SK-N-SH treated with all-trans-retinoic acid at 6 μM for 48 hours (cell line): ENCODE measurements around the gene WARS2.

Source experiments
- ATAC-seq: fragments of 200-7000 bp; cut with Tn5 transposase; 3 replicates; pipeline ENCODE4 v1.9.1; 2020; ENCODE audit warnings: mild to moderate bottlenecking, moderate library complexity
- ARNTL ChIP-seq: fragments of 450-650 bp; formaldehyde crosslinking; IDR thresholded peaks from 2 replicates; pipeline ENCODE4 v1.5.0; 2020; ENCODE audit warnings: low read depth, mild to moderate bottlenecking, moderate library complexity, borderline replicate concordance
- BACH2 ChIP-seq: fragments of 250-450 bp; sonication (Bioruptor Pico); IDR thresholded peaks from 2 replicates; pipeline ENCODE4 v1.9.0; 2021; ENCODE audit warnings: mild to moderate bottlenecking, borderline replicate concordance
- CSDC2 ChIP-seq: fragments of 250-450 bp; sonication (Bioruptor Pico); IDR thresholded peaks from 2 replicates; pipeline ENCODE4 v1.5.0; 2020; ENCODE audit warnings: mild to moderate bottlenecking, moderate library complexity
- ESRRG ChIP-seq: fragments of 250-450 bp; sonication (Bioruptor Pico); IDR thresholded peaks from 2 replicates; pipeline ENCODE4 v1.6.1; 2021; ENCODE audit warnings: mild to moderate bottlenecking
- GLIS3 ChIP-seq: fragments of 250-450 bp; sonication (Bioruptor Pico); IDR thresholded peaks from 2 replicates; pipeline ENCODE4 v1.5.0; 2020; ENCODE audit warnings: mild to moderate bottlenecking, moderate library complexity
- ISL1 ChIP-seq: fragments of 250-450 bp; sonication (Bioruptor Pico); IDR thresholded peaks from 2 replicates; pipeline ENCODE4 v2.1.2; 2022; ENCODE audit warnings: mild to moderate bottlenecking, moderate library complexity
- OSR1 ChIP-seq: fragments of 250-450 bp; sonication (Bioruptor Pico); IDR thresholded peaks from 2 replicates; pipeline ENCODE4 v1.8.0; 2022; ENCODE audit warnings: moderate library complexity, mild to moderate bottlenecking, inconsistent platforms
- PPARA ChIP-seq: fragments of 250-450 bp; sonication (Bioruptor Pico); IDR thresholded peaks from 2 replicates; pipeline ENCODE4 v1.5.0; 2020; ENCODE audit warnings: mild to moderate bottlenecking, borderline replicate concordance
- RARB ChIP-seq: fragments of 250-450 bp; sonication (Bioruptor Pico); IDR thresholded peaks from 2 replicates; pipeline ENCODE4 v1.8.0; 2021; ENCODE audit warnings: mild to moderate bottlenecking, moderate library complexity
- SNAI2 ChIP-seq: fragments of 250-450 bp; sonication (Bioruptor Pico); IDR thresholded peaks from 2 replicates; pipeline ENCODE4 v1.5.0; 2020; ENCODE audit warnings: mild to moderate bottlenecking, moderate library complexity
- TCF4 ChIP-seq: fragments of 250-450 bp; sonication (Bioruptor Pico); IDR thresholded peaks from 2 replicates; pipeline ENCODE4 v1.8.0; 2021; ENCODE audit warnings: mild to moderate bottlenecking, moderate library complexity, borderline replicate concordance
- TOX ChIP-seq: fragments of 250-450 bp; sonication (Bioruptor Pico); IDR thresholded peaks from 2 replicates; pipeline ENCODE4 v1.8.0; 2021; ENCODE audit warnings: mild to moderate bottlenecking, moderate library complexity, borderline replicate concordance
- ZC3H10 ChIP-seq: fragments of 250-450 bp; sonication (Bioruptor Pico); IDR thresholded peaks from 2 replicates; pipeline ENCODE4 v1.5.1; 2021; ENCODE audit warnings: mild to moderate bottlenecking, moderate library complexity
- ZFP30 ChIP-seq: fragments of 450-650 bp; formaldehyde crosslinking; IDR thresholded peaks from 2 replicates; pipeline ENCODE4 v1.5.0; 2022; ENCODE audit warnings: mild to moderate bottlenecking, moderate library complexity
- ZNF565 ChIP-seq: fragments of 450-650 bp; formaldehyde crosslinking; conservative IDR thresholded peaks from 2 replicates; pipeline ENCODE4 v1.5.0; 2020; ENCODE audit warnings: low read depth, mild to moderate bottlenecking, moderate library complexity
- ZNF70 ChIP-seq: fragments of 450-650 bp; formaldehyde crosslinking; IDR thresholded peaks from 2 replicates; pipeline ENCODE4 v1.5.0; 2020; ENCODE audit warnings: mild to moderate bottlenecking, moderate library complexity
- ZNF8 ChIP-seq: fragments of 450-650 bp; formaldehyde crosslinking; IDR thresholded peaks from 2 replicates; pipeline ENCODE4 v1.5.0; 2020; ENCODE audit warnings: mild to moderate bottlenecking, moderate library complexity
- TF ChIP-seq, protein P1 (sequence below): fragments of 250-450 bp; sonication (Bioruptor Pico); IDR thresholded peaks from 2 replicates; pipeline ENCODE4 v1.8.0; 2021; ENCODE audit warnings: low read depth, mild to moderate bottlenecking, moderate library complexity, borderline replicate concordance
- TF ChIP-seq, protein P2 (sequence below): fragments of 250-450 bp; sonication (Bioruptor Pico); IDR thresholded peaks from 2 replicates; pipeline ENCODE4 v1.5.1; 2020; ENCODE audit warnings: low read depth, mild to moderate bottlenecking, moderate library complexity
- TF ChIP-seq, protein P3 (sequence below): fragments of 250-450 bp; sonication (Bioruptor Pico); IDR thresholded peaks from 2 replicates; pipeline ENCODE4 v1.8.0; 2020; ENCODE audit warnings: mild to moderate bottlenecking, moderate library complexity, borderline replicate concordance
- TF ChIP-seq, protein P4 (sequence below): fragments of 250-450 bp; sonication (Bioruptor Pico); IDR thresholded peaks from 2 replicates; pipeline ENCODE4 v1.5.1; 2021; ENCODE audit warnings: mild to moderate bottlenecking, moderate library complexity
- TF ChIP-seq, protein P5 (sequence below): fragments of 250-450 bp; sonication (Bioruptor Pico); IDR thresholded peaks from 2 replicates; pipeline ENCODE4 v1.5.0; 2020; ENCODE audit warnings: mild to moderate bottlenecking, moderate library complexity

WARS2 gene

DNA sequence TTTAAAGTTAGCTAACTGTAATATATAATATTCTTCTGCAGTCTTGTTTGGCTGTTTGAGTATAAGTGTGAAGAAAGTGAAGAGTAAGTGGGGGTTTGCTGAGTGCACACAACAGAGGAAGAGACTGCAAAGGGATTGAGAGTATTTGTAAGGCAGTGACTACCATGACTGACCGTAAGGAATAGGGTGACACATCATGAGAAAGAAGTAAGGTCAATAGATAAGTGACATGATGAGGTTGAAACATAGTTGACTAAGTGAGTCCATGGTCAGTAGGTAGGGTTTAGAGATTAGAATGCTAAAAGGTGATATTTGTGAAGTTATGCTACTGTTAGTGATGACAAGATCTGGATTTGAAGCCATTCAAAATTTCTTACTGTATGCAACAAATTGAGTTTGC is 27.7 kb downstream of the WARS2 start (continued):
- TF ChIP-seq, protein P1, sequence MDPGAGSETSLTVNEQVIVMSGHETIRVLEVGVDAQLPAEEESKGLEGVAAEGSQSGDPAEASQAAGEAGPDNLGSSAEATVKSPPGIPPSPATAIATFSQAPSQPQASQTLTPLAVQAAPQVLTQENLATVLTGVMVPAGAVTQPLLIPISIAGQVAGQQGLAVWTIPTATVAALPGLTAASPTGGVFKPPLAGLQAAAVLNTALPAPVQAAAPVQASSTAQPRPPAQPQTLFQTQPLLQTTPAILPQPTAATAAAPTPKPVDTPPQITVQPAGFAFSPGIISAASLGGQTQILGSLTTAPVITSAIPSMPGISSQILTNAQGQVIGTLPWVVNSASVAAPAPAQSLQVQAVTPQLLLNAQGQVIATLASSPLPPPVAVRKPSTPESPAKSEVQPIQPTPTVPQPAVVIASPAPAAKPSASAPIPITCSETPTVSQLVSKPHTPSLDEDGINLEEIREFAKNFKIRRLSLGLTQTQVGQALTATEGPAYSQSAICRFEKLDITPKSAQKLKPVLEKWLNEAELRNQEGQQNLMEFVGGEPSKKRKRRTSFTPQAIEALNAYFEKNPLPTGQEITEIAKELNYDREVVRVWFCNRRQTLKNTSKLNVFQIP = no peak
- TF ChIP-seq TOX (CRISPR knock-in tag) (no peak), ZC3H10 (no peak), CSDC2 (CRISPR knock-in tag) (no peak), PPARA (CRISPR knock-in tag) (no peak), ESRRG (CRISPR knock-in tag) (no peak), ZFP30 (no peak), OSR1 (no peak), TCF4 (CRISPR knock-in tag) (no peak), SNAI2 (CRISPR knock-in tag) (no peak), ZNF565 (no peak)
- TF ChIP-seq, protein P2, sequence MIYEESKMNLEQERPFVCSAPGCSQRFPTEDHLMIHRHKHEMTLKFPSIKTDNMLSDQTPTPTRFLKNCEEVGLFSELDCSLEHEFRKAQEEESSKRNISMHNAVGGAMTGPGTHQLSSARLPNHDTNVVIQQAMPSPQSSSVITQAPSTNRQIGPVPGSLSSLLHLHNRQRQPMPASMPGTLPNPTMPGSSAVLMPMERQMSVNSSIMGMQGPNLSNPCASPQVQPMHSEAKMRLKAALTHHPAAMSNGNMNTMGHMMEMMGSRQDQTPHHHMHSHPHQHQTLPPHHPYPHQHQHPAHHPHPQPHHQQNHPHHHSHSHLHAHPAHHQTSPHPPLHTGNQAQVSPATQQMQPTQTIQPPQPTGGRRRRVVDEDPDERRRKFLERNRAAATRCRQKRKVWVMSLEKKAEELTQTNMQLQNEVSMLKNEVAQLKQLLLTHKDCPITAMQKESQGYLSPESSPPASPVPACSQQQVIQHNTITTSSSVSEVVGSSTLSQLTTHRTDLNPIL = no peak

DNA sequence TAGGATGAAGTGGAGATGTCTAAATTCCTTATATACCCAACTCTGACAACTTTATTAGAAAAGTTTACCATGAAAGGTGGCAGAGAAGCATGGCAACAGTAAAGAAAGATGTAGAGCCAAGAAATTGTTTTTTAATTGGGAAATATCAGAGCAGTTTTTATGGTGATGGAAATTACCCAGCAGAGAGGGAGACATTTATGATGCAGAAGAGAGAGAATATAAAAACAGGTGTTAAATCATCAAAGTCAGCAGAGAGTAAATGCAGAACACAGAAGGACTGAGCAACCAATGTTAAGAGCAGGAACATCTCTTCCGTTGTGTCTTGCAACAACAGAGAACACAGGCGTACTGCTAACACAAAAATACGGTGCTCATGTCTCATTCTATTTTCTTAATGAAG is 28.2 kb downstream of the WARS2 start:
- no peak for ATAC-seq
- TF ChIP-seq TCF4 (CRISPR knock-in tag) (no peak), PPARA (CRISPR knock-in tag) (no peak), ZNF70 (CRISPR knock-in tag) (no peak), SNAI2 (CRISPR knock-in tag) (no peak), ESRRG (CRISPR knock-in tag) (no peak), GLIS3 (CRISPR knock-in tag) (no peak), BACH2 (CRISPR knock-in tag) (no peak), ZC3H10 (no peak), ARNTL (CRISPR knock-in tag) (no peak), RARB (no peak), OSR1 (no peak), ZNF565 (no peak), ZNF8 (CRISPR knock-in tag) (no peak), CSDC2 (CRISPR knock-in tag) (no peak), TOX (CRISPR knock-in tag) (no peak)
- TF ChIP-seq, protein P2 = no peak
- TF ChIP-seq, protein P3, sequence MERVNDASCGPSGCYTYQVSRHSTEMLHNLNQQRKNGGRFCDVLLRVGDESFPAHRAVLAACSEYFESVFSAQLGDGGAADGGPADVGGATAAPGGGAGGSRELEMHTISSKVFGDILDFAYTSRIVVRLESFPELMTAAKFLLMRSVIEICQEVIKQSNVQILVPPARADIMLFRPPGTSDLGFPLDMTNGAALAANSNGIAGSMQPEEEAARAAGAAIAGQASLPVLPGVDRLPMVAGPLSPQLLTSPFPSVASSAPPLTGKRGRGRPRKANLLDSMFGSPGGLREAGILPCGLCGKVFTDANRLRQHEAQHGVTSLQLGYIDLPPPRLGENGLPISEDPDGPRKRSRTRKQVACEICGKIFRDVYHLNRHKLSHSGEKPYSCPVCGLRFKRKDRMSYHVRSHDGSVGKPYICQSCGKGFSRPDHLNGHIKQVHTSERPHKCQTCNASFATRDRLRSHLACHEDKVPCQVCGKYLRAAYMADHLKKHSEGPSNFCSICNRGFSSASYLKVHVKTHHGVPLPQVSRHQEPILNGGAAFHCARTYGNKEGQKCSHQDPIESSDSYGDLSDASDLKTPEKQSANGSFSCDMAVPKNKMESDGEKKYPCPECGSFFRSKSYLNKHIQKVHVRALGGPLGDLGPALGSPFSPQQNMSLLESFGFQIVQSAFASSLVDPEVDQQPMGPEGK (CRISPR knock-in tag) = no peak
- TF ChIP-seq, protein P4, sequence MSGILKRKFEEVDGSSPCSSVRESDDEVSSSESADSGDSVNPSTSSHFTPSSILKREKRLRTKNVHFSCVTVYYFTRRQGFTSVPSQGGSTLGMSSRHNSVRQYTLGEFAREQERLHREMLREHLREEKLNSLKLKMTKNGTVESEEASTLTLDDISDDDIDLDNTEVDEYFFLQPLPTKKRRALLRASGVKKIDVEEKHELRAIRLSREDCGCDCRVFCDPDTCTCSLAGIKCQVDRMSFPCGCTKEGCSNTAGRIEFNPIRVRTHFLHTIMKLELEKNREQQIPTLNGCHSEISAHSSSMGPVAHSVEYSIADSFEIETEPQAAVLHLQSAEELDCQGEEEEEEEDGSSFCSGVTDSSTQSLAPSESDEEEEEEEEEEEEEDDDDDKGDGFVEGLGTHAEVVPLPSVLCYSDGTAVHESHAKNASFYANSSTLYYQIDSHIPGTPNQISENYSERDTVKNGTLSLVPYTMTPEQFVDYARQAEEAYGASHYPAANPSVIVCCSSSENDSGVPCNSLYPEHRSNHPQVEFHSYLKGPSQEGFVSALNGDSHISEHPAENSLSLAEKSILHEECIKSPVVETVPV (CRISPR knock-in tag) = no peak
- TF ChIP-seq, protein P5, sequence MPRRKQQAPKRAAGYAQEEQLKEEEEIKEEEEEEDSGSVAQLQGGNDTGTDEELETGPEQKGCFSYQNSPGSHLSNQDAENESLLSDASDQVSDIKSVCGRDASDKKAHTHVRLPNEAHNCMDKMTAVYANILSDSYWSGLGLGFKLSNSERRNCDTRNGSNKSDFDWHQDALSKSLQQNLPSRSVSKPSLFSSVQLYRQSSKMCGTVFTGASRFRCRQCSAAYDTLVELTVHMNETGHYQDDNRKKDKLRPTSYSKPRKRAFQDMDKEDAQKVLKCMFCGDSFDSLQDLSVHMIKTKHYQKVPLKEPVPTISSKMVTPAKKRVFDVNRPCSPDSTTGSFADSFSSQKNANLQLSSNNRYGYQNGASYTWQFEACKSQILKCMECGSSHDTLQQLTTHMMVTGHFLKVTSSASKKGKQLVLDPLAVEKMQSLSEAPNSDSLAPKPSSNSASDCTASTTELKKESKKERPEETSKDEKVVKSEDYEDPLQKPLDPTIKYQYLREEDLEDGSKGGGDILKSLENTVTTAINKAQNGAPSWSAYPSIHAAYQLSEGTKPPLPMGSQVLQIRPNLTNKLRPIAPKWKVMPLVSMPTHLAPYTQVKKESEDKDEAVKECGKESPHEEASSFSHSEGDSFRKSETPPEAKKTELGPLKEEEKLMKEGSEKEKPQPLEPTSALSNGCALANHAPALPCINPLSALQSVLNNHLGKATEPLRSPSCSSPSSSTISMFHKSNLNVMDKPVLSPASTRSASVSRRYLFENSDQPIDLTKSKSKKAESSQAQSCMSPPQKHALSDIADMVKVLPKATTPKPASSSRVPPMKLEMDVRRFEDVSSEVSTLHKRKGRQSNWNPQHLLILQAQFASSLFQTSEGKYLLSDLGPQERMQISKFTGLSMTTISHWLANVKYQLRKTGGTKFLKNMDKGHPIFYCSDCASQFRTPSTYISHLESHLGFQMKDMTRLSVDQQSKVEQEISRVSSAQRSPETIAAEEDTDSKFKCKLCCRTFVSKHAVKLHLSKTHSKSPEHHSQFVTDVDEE (CRISPR knock-in tag) = no peak

DNA sequence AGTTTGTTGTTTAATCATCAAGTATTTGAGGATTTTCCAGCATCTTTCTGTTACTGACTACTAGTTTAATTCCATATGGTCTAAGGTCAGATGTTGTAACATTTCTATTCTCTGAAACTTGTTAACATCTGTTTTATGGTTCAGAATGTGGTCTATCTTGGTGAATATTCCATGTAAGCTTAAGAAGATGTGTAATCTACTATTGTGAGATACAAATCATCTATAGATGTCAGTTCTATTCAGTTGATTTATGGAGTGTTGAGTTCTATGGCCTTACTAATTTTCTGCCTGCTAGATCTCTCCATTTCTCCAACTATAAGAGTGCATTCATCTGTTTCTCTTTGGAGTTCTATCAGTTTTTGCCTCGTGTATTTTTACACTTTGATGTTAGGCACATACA is 31.5 kb downstream of the WARS2 start:
- no peak for ATAC-seq
- no peak for TF ChIP-seq ZNF565
- TF ChIP-seq, protein P4 (CRISPR knock-in tag) = no peak
- TF ChIP-seq ZC3H10 = no peak
- TF ChIP-seq ISL1 (CRISPR knock-in tag) = no peak
- no peak for TF ChIP-seq ZNF8 (CRISPR knock-in tag)
- TF ChIP-seq, protein P1 = no peak
- no peak for TF ChIP-seq SNAI2 (CRISPR knock-in tag)
- no peak for TF ChIP-seq ZFP30
- TF ChIP-seq RARB = no peak
- no peak for TF ChIP-seq OSR1
- TF ChIP-seq TOX (CRISPR knock-in tag) = no peak
- TF ChIP-seq, protein P2 = no peak
- TF ChIP-seq GLIS3 (CRISPR knock-in tag) = no peak
